Muscle layer of duodenum (tissue), 2 donors: ENCODE results near the gene FRAS1.
"Not testable (repeated sequence)": the region's sequence is repeated elsewhere in the genome, so short reads cannot be mapped to it uniquely, and the experiment has no call there.

ENCODE experiments used
- H3K27ac ChIP-seq: one replicate; pipeline ENCODE4 v1.7.0; 2013; ENCODE audit warnings: mild to moderate bottlenecking, low read length
- H3K27me3 ChIP-seq: one replicate; pipeline ENCODE4 v1.7.0; 2013; ENCODE audit warnings: low read depth, mild to moderate bottlenecking, control low read depth, low read length
- H3K36me3 ChIP-seq, 2 donors: one replicate each; pipeline ENCODE4 v1.7.0; 2013; ENCODE audit warnings: low read length in 2 of 2, control low read depth in 1 of 2, mild to moderate bottlenecking in 1 of 2; ENCODE audit not compliant: insufficient read depth in 2 of 2, control insufficient read depth in 1 of 2
- H3K4me1 ChIP-seq, 2 donors: one replicate each; pipeline ENCODE4 v1.7.0; 2013; ENCODE audit warnings: low read length in 2 of 2, mild to moderate bottlenecking in 2 of 2, control low read depth in 1 of 2, moderate library complexity in 1 of 2; ENCODE audit not compliant: insufficient read depth in 2 of 2, control insufficient read depth in 1 of 2
- H3K4me3 ChIP-seq, 2 donors: one replicate each; pipeline ENCODE4 v1.7.0; 2013; ENCODE audit warnings: low read length in 2 of 2, low read depth in 1 of 2, mild to moderate bottlenecking in 1 of 2
- H3K9me3 ChIP-seq, 2 donors: one replicate each; pipeline ENCODE4 v1.7.0; 2013; ENCODE audit warnings: low read length in 2 of 2, control low read depth in 1 of 2, mild to moderate bottlenecking in 1 of 2; ENCODE audit not compliant: control insufficient read depth in 1 of 2
- donor health status: healthy.

FRAS1 gene

DNA sequence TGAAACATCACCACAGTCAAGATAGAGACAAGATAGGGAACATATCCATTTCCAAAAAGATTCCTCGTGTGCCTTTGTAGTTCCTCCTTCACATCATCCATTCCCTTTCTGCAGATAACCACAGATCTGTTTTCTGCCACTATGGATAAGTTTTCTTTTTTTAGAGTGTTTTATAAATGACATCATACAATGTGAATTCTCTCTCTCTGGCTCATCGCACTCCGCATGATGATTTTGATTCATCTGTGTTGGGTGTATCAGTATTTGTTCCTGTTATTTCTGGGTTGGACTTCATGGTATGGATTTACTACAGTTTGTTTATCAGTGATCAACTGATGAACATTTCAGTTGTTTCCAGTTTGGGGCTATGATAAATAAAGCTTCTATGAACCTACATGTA is 471.2 kb downstream of the FRAS1 start:
- Histone ChIP-seq H3K36me3 (no peaks in the 10 kb centered on the region), H3K4me3 (no peak overlapping the region), H3K4me1 (no peaks in the 10 kb centered on the region), H3K27me3 (no peaks in the 10 kb centered on the region), H3K9me3 (no peaks in the 10 kb centered on the region), H3K27ac (no peak overlapping the region)

DNA sequence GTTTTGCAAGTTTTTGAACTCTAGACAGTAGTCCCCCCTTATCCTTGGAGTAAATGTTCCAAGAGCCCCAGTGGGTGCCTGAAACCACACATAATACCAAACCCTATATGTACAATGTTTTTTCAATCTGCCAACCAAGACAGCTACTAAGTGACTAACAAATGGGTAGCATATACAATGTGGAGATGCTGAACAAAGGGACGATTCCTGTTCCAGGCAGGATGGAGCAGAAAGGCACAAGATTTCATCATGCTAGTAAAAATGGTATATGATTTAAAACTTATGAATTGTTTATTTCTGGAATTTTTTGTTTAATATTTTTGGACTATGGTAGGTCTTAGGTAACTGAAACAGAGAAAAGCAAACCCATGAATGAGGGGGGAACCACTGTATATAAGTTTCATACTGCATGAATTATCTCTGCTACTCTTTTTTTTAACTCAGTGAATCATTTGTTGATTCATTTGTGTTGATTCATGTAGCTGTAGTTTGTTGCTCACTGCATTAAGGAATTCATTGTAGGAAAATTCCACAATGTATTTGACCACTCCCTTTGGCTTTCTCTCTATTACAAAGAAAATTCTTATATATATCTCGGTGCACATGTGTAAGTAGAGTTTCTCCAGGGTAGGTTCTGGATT is 472.6 kb downstream of the FRAS1 start:
- Histone ChIP-seq H3K4me3 (no peak overlapping the region), H3K9me3 (no peaks in the 10 kb centered on the region), H3K4me1 (no peaks in the 10 kb centered on the region), H3K36me3 (no peaks in the 10 kb centered on the region), H3K27ac (no peak overlapping the region), H3K27me3 (no peaks in the 10 kb centered on the region)

DNA sequence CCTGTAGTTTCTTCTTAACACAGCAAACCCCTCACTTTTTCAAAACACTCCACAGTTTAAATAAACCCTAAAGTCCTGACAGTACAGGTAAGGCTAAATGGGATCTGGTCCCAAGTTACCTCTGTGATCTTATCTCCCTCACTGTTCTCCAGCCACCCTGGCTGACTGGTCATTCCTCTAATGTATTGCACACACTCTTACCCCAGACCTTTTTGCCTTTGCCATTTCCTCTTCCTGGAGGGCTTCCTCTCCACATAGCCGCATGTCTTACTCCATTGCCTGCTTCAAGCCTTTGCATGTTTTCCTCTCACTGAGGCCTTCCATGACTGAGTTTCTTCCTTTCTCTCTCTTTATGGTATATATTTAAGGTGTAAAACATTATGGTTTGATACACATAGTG is 474.9 kb downstream of the FRAS1 start:
- Histone ChIP-seq H3K9me3 (no peaks in the 10 kb centered on the region), H3K4me3 (no peak overlapping the region), H3K36me3 (no peaks in the 10 kb centered on the region), H3K27ac (no peak overlapping the region), H3K4me1 (no peaks in the 10 kb centered on the region), H3K27me3 (no peaks in the 10 kb centered on the region)

DNA sequence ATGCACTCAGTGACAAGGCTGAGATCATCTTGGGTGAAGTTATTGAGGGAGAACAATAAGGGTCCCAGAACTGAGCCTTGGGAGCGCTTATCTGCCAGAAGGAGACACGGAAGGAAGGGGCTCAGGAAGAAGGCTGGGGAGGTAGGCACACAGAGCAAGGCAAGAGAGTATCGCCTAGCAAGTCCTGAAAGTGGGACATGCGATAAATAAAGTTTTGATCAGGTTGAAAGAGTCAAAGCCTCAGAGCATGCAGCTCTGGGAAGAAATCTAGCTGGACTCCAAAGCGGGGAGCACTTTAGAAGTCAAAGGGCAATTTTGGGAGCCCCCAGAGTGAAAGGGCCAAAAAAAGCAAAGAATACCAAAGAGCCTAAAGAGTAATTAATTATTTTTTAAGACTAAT is 476.7 kb downstream of the FRAS1 start:
- Histone ChIP-seq H3K4me3 (no peak overlapping the region), H3K27ac (no peak overlapping the region), H3K9me3 (no peaks in the 10 kb centered on the region), H3K27me3 (no peaks in the 10 kb centered on the region), H3K4me1 (no peaks in the 10 kb centered on the region), H3K36me3 (no peaks in the 10 kb centered on the region)

DNA sequence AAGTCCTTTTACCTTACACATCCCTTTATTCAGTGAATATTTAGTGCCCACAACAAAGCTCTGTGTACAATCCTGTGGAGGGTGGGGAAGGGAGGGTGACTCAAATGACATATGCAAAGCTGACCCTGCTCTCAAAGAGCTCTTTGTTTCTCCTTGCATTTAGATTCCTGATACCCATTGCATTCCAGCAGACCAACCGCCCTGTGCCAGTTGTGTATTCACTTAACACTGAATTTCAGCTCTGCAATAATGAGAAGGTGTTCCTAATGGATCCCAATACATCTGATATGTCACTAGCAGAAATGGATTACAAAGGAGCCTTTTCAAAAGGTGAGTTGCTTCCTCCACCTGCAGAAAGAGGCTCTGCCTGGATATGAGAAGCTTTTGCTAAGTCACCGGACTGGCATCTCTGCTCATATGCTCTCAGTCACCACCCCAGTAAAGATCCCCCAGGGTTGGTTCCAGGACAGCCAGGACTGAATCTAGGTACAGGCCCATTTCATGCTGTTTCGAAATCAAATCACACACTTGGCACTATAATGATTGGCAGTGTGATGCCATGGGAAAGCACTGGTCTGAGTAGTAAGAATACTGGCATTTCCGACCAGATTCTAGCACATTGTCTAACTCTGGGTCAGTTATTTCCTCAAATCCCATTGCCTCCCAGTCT is 477.3 kb downstream of the FRAS1 start:
- H3K27me3 ChIP-seq, result no peaks in the 10 kb centered on the region
- no peaks in the 10 kb centered on the region for H3K9me3 ChIP-seq
- no peaks in the 10 kb centered on the region for H3K4me1 ChIP-seq
- H3K4me3 ChIP-seq, result no peak overlapping the region
- no peak overlapping the region for H3K27ac ChIP-seq
- no peaks in the 10 kb centered on the region for H3K36me3 ChIP-seq

DNA sequence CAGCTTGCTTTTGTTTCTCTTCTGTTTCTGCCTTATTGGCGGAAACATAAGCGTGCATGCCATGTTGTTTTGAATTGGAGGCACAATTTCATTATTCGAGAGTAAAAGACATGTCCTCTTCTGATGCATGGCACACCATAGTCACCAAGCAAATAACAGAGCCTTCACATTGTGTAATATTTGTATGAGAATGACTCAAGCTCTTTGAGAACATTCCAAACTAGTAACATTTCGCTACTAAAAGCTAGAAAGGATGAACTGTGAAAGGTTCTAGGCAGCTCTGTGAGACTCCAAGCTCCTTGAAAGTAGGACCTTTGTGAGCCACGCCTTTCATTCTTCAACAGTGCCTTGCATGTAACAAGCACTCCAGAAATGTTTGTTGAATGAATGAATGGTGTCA is 485.2 kb downstream of the FRAS1 start:
- Histone ChIP-seq H3K36me3 (no peaks in the 10 kb centered on the region), H3K27ac (no peak overlapping the region), H3K27me3 (no peaks in the 10 kb centered on the region), H3K4me1 (peaks cover 0 to 11% of the 10 kb centered on the region in 2 donors), H3K9me3 (no peaks in the 10 kb centered on the region), H3K4me3 (no peak overlapping the region)

DNA sequence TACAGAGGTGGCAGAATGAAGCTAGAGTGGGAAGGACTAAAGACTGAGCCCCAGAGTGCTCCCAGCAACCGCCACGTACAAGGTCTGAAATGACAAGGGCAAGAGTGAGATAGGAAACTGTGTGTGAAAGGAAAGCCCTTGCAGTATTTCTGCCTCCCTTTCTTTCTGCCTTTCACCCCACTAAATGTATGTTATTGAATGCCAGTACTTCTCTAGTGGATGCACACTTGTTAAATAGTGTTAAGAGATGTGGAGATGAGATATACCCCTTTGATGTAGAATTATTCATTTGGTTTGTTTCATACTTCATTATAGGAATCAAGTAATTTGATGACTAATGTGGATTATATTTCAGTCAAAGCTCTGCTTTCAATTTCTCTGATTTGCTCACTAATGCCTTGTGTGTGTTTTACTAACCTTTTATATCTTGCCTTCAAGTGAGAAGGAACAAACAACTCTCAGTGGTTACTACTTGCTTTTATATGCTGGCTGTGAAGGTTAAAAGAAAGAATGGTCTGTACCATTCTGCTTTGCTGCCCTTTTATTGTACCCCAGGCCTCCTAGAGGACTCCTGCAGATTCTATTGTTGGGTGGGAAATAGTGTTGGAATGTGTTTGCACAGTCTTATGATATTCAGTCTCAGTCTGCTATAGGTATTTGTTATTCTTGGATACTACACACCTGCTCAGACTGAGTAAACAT is 486.5 kb downstream of the FRAS1 start:
- Histone ChIP-seq H3K9me3 (no peaks in the 10 kb centered on the region), H3K27ac (no peak overlapping the region), H3K4me3 (no peak overlapping the region), H3K36me3 (no peaks in the 10 kb centered on the region), H3K4me1 (peaks cover 0 to 11% of the 10 kb centered on the region in 2 donors), H3K27me3 (no peaks in the 10 kb centered on the region)

DNA sequence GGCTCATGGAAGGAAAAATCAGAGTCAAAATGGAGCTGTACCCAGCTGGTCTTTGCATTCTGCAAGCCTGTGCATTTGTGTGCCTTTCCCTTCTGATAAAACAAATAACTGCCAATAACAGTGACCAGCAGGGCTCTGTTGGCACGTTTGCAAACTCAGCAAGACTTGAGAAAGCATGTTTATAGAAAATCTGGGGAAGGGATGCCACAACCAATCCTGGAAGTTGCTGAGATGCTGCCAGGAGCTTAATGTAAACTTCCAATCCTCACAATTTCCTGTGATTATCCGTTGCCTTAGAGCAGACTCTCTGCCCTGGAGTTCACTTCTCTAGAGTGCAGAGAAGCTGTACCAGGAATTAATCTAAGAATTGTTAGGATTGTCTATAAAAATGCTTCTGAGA is 487.6 kb downstream of the FRAS1 start:
- H3K4me1 ChIP-seq, result peaks cover 0 to 11% of the 10 kb centered on the region in 2 donors
- H3K27ac ChIP-seq, result no peak overlapping the region
- H3K4me3 ChIP-seq, result no peak overlapping the region
- no peaks in the 10 kb centered on the region for H3K9me3 ChIP-seq
- H3K36me3 ChIP-seq, result no peaks in the 10 kb centered on the region
- H3K27me3 ChIP-seq, result no peaks in the 10 kb centered on the region

DNA sequence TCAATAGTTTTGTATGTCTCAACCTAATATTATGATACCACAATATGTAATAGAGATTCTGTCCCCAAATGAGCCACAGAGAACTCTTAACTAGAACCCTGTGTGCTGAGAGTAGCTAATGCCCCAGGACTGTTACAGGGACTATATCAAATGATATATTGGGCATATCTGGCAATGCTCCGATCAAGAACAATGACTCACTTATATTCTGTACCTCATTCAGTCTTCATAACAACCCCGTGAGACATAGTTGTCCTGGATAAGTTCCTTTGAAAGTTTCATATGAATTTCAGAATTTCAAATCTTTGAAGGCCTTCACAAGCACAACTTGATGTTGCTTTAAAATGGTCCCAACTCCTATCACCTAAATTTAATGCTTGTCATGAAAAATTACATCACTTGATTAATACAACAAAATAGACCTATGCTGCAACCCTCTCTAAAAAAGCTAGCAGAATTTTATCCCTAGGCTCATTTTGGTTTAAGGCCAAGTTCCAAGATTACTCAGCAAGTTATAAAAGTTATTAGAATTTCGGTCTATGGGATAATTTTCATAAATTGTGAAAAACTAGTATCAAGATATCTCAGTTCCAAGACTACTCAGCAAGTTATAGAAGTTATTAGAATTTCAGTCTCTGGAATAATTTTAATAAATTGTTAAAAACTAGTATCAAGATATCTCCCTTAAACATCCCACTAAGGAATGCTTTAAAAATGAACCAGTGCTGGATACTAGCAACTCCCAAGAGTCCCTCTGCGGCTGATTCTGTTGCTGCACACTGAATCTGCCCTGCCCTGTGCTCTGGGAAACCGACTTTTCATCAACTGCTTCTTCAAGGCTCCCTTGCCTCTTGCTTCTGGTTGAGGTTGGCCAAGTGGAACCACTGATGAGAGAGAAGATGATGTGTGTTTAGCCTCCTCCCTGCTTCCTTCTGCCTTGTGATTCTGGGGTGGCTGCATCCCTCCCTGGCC is 488.4 kb downstream of the FRAS1 start:
- H3K27ac ChIP-seq, result no peak overlapping the region
- H3K9me3 ChIP-seq, result no peaks in the 10 kb centered on the region
- H3K4me3 ChIP-seq, result no peak overlapping the region
- H3K27me3 ChIP-seq, result no peaks in the 10 kb centered on the region
- no peaks in the 10 kb centered on the region for H3K36me3 ChIP-seq
- peaks cover 0 to 11% of the 10 kb centered on the region in 2 donors for H3K4me1 ChIP-seq

DNA sequence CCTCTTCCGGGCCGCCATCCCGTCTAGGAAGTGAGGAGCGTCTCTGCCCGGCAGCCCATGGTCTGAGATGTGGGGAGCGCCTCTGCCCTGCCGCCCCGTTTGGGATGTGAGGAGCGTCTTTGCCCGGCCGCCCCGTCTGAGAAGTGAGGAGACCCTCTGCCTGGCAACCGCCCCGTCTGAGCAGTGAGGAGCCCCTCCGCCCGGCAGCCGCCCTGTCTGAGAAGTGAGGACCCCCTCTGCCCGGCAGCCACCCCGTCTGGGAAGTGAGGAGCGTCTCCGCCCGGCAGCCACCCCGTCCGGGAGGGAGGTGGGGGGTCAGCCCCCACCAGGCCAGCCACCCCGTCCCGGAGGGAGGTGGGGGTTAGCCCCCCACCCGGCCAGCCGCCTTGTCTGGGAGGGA is 490.8 kb downstream of the FRAS1 start:
- not testable (repeated sequence) for H3K9me3 ChIP-seq, H3K36me3 ChIP-seq, H3K27me3 ChIP-seq, H3K4me3 ChIP-seq, H3K27ac ChIP-seq
- H3K4me1 ChIP-seq, result peaks cover 0 to 23% of the 10 kb centered on the region in 2 donors

DNA sequence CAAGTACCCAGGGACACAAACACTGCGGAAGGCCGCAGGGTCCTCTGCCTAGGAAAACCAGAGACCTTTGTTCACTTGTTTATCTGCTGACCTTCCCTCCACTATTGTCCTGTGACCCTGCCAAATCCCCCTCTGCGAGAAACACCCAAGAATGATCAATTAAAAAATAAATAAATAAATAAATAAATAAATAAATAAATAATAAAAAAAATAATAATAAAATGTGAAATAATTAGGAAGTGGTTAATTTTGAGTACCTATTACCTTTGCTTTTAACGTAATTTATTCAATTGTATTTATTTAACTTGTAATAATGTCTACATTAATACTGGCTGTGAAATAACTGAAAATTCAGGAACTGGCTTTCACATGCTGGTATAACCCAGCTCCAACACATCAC is 491.8 kb downstream of the FRAS1 start:
- H3K27me3 ChIP-seq, H3K36me3 ChIP-seq, H3K27ac ChIP-seq, H3K4me3 ChIP-seq, H3K9me3 ChIP-seq: not testable (repeated sequence)
- H3K4me1 ChIP-seq, result peaks cover 0 to 32% of the 10 kb centered on the region in 2 donors
